GM19099 (cell line): ENCODE data around the gene ZNF835.

Experiments
- POLR2A ChIP-seq: IDR thresholded peaks from 3 replicates; pipeline ENCODE4 v1.6.1; 2011; ENCODE audit warnings: low read depth; ENCODE audit not compliant: insufficient read length; ENCODE audit errors: extremely low read depth

Gene ZNF835

DNA sequence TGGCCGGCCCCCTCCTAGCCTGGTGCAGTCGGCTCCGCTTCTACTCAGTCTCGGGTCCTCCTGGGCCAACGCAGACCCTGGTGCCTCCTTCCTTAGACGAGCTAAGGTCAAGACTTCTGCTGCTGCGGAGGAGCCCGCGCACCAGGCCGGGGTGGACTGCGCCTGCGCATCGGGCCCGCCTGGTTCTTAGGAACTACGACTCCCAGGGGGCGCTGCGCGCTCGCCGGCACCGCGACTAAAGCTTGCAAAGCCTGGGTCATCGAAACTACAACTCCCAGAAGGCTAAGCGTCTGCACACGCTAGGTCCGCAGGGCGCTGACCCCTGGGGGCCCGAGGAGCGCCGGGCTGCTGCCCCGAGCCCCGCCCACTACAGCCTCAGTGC lies at the start of gene ZNF835:
ZNF835 (minus strand) TSS at position 145 of the 382 bp plus-strand sequence. CDS start 6,559 bp downstream, outside the sequence.
- no peak for TF ChIP-seq POLR2A

DNA sequence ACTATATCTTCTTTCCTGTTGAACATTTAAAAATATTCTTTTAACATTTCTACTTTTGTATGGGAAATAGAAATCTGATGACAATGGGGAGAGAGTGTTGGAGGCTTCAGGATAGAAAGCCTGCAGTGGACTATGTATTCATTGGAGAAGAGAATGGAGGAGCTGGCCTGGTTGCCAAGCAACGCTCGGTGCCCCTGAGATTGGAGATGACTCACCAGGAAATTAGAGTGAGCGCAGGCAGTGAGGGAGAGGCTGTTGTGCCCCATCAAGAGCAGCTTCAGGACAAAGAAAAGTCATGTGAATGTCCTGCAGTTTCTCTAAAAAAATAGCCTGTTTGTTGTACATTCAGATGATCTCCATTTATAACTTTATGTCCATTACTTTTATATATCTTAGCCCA lies 48.7 kb upstream of the ZNF835 start:
- TF ChIP-seq POLR2A, result no peak

DNA sequence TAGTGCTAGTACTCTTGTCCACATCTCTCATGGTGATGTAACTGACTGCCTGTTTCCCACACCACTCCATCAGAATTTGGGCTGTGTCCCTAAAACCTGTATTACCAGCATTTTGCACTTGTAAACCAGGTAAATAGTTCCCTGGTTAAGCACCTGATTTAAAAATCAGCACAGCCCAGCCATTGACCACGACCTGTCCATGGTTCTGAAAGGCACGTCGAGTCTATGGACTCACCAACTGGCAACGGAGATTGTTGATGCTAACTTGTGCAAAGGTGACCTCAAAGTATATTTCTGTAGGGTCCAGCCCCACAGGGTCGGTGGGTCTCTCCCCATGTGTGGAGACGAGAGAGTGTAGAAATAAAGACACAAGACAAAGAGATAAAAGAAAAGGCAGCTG lies 46.7 kb upstream of the ZNF835 start:
- no peak for TF ChIP-seq POLR2A

DNA sequence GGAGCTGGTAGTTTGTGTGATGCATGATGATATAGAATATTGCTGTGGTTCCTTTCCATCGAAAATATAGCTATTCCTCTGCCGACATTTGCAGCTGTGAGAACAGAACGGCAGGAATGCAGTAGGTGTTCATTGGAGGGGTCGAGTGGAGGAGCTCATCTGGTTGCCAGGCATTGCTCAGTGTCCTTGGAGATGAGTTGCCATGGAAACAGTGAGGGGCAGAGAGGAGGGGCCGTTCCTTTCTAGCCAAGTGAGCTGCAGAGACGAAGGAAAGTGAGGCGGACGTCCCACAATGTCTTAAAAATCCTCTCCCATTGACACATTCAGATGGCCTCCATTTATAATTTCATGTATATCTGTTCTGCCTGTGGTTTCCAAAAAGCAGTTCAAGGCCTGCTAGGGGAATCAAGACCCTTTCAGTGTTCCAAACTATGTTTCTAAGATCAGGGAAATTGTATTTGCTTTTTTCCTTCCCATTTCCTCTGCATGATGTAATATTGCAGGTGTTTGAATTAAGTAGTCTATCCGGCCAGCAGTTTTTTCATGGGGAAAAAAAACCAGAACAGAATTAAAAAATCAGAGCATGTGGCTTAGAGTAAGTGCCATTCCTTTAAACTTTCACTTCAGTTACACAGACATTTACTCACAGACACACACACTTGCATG lies 41.2 kb upstream of the ZNF835 start:
- no peak for TF ChIP-seq POLR2A

DNA sequence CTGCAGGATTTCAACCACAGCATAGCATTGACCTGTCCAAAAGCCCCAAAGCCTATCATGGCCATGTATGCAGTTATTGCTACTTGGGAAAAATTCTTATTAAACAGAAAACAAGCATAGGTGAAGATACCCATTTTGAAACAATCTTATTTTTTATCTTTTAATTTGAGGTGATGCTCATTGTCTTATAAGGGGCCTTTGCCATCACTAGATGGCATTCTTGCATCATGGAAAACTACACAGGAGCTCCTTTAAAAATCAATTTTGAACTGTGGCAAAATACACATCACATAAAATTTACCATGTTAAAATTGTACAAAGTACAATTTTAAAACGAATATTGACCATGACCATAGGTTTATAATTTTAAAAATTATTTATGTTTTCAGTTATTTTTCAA lies 38.9 kb upstream of the ZNF835 start:
- no peak for TF ChIP-seq POLR2A

DNA sequence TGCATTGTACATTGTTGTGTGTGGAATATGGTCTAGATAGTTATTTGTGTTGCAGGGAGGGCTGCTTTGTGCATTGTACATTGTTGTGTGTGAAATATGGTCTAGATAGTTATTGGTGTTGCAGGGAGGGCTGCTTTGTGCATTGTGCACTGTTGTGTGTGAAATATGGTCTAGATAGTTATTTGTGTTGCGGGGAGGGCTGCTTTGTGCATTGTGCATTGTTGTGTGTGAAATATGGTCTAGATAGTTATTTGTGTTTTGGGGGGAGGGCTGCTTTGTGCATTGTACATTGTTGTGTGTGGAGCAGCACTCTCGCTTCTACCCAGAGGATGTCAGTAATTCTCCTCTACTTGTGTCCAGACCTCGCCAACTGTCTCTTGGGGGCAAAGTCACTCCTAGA lies 36.3 kb upstream of the ZNF835 start:
- no peak for TF ChIP-seq POLR2A

DNA sequence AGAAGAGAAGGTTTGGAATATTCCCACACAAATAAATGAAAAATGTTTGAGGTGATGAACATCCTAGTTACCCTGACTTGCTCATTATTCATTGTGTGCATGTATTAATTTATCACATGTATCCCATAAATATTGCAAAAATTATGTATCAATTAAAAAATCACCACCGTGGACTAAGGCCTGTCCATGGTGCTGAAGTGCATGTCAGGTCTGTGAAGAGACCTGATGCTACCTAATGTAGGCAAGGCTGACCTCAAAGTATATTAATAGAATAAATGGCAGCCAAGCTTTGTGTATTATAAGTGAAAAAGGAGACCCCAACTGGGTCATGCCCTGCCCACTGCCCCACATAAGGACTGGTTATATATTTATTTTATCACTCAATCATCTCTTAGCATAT lies 34.4 kb upstream of the ZNF835 start:
- TF ChIP-seq POLR2A, result no peak

DNA sequence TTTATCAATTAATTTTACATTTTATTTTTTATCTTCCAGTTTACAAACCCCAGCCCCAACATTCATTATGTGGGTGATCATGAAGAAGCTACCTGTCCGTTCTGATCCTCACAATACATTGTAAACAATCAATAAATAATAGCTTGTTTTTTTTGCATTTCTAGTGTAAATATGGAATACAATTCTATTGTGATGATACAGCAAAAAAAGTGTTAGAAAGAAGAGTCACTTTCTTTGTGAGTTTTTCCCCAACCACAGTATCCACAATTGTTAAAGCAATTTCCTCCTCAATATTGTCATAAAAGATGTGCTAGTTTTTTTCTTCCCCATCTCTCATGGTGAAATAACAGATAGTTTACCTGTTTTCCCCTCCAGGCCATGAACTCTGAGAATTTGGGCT lies 30.3 kb upstream of the ZNF835 start:
- no peak for TF ChIP-seq POLR2A

DNA sequence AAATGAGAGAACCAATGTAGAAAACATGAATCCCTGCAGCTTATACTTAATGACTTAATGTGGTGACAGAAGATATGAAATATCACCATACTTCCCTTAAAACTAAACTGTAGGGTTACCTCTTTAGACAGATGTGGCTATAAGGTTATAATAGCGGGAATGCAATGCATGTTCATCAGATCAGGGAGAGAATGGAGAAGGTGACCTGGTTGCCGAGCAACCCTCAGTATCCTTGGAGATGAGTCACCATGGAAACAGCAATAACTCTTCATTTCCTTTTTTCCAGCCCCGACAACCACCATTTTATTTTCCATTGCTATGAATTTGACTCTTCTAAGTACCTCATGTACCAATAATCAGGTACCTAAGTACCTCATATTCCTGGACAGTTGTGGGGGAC lies 28.0 kb upstream of the ZNF835 start:
- TF ChIP-seq POLR2A, result no peak

DNA sequence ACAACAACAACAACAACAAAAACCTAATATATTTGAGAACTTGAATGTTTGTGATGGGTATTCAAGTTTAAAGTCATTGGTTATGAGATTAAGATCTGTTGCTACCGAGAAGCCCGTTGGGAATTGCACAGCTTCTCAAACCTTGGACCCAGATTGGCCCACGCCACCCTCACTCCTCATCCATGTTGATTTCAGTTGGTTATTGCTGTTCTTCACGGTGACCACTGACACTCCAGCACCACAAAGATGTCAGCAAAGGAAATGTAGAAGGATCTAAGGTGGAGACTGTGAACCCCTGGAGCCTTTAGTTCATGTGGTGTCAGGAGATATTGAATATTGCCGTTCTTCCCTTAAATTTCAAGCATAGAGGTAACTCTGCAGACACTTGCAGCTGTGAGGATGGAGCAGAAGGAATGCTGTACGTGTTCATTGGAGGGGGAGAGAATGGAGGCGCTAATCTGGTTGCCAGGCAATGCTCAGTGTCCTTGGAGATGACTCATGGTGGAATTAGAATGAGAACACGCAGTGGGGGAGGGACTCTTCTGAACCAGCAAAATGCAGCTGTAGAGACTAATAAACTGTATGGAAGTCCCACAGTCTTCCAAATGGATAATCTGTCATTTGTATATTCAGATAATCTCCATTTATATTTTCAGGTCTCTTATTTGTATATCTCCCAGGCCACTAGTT lies 20.8 kb upstream of the ZNF835 start:
- TF ChIP-seq POLR2A, result no peak

DNA sequence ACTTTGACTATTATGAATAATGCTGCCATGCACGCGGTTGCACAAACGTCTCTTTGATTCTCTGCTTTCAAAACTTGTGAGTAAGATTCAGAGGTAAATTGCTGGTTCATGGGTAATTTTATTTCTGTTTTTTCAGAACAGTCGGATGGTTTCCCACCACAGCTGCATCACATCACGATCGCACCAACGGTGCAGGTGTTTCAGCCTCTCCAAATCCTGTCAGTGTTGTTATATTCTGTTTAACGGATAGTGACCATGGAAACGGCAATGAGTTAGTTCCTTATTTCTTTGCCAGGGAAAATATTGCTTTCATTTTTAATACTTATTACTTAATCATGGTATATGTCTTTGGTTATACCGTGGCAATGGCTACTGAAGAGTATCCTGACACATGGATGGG lies 19.1 kb upstream of the ZNF835 start:
- TF ChIP-seq POLR2A, result no peak

DNA sequence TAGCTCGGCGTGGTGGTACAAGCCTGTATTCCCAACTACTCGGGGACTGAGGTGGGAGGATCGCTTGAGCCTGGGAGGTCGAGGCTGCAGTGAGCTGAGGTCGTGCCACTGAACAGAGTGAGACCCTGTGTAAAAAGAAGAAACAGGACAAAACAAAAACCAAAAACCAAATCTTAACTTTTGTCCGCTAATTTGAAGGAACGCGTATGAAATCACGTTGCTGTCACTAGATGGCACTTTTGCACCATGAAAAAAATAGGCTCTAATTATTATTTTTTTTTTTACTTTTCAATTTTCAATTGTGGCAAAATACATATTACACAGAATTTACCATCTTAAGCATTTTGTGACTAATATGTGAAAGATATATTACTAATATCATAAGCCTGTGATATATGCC lies 17.6 kb upstream of the ZNF835 start:
- no peak for TF ChIP-seq POLR2A

DNA sequence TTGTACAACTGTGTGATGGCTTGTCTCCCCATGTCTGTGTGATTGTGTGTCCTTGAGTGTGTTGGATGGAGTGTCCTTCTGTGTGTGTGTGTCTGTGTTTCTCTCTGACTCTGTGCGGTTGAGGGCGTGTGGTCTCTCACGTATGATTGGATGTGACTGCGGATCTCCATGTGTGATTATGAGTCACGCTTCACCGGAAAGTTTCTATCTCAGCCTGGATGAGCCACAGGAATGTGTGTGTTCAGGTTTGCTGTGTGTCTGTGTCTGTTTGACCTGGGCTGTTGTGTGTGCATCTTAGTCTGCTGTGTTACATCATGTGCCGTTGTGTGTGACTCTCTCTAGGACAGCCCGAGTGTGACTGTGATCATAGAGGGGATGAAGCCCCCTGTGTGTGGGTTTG lies 15.5 kb upstream of the ZNF835 start:
- TF ChIP-seq POLR2A, result no peak

DNA sequence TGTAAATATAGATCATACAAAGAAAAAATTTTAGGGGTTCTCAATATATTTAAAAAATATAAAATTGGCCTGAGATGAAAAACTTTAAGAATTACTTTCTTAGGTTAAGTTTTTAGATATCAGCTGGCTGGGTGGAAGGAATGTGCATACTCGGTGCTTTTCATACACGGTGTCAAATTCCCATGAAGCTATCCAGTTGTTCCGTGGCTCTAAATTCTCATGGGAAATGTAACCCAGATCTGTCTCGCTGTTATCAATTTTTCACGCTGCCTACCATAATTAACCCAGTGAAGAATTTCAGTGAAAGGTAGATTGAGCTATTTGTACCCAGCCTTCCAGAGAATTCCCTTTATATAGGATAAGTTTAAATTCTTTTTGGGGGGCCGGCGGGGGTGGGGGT lies 11.6 kb upstream of the ZNF835 start:
- no peak for TF ChIP-seq POLR2A

DNA sequence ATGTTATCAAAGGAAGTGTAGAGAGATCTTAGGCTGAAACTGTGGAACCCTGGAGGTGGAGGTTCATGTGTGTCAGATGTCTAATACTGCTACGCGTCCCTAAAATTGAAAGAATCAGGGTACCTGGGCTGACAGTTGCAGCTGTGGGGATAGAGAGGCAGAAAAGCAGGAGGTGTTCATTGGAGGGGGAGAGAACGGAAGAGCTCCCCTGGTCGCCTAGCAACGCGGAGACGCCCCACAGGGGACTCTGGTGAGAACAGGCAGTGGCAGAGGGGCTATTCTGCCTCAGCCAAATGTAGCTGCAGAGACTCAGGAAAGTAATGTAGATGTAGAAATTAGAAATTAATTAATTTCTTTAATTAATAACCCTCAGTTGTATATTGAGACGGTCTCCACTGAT lies 10.1 kb upstream of the ZNF835 start:
- TF ChIP-seq POLR2A, result no peak

DNA sequence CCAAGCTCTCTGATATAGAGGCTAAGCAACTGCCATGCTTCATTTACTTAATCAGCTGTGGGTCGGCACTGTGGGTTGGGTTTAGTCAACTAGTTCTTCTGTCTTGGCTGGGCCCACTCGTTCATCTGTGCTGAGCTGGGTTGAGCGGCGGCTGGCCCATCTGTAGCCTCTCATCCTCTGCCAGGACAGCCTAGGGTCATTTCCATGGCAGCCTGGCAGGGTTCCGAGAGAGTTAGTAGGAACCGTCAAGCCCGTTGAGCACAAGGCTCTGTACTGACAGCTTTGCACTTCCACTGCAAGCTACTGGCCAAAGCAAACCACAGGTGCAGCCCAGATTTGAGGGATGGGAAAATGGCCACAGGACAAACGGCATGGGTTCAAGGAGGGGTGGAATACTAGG lies 6.6 kb upstream of the ZNF835 start:
- no peak for TF ChIP-seq POLR2A
